ENCODE results near the gene OBP2A. TPM values are rescaled to one million over a fixed set of nuclear protein-coding genes. Genes with fewer than 3 reads are reported as not detected.
A peak's percentile ranks its signal among the peaks of the same experiment; 100 is the strongest.

OBP2A gene
- total RNA-seq, 2 experiments from 2014 or later = not detected

DNA sequence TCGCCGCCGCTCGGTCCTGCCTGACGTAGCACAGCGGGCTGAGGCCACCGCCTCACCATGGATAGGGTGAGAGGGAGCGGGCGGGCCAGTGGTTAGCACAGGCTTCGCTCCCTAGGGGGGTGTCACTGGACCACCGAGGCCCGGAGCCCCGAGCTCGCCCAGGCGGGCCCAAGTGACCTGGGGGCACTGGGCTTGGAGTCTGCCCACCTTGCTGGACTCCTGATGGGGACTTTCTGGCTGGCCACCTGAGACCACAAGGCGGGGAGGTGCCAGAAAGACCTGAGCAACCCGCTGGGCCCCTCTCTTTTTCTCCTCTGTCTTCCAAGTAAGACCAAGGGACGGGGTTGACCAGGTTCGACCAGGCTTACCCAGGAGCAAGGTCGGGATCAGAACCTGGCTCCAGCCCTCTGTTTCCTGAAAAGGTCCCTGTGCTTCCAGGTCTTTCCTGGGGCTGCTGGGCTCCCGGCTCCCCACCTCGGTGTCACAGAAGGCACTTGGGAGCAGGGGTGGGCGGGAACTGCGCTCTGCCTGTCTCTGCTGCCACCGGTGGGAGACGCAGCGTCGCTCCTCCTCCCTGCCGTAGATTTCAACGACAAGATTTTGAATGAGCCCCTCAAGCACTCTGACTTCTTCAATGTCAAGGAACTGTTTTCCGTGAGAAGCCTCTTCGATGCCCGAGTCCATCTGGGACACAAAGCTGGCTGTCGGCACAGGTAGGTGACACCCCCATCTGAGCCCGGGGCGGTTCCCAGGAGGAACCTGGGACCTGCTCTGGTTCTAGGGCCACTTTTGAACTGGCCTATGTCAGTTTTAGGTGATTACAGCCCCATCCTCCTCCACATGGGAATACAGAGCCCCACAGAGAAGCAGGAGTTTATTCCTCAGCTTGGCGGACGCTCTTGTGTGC, 44.4 kb upstream of the OBP2A start:
- TF ChIP-seq, protein P1, sequence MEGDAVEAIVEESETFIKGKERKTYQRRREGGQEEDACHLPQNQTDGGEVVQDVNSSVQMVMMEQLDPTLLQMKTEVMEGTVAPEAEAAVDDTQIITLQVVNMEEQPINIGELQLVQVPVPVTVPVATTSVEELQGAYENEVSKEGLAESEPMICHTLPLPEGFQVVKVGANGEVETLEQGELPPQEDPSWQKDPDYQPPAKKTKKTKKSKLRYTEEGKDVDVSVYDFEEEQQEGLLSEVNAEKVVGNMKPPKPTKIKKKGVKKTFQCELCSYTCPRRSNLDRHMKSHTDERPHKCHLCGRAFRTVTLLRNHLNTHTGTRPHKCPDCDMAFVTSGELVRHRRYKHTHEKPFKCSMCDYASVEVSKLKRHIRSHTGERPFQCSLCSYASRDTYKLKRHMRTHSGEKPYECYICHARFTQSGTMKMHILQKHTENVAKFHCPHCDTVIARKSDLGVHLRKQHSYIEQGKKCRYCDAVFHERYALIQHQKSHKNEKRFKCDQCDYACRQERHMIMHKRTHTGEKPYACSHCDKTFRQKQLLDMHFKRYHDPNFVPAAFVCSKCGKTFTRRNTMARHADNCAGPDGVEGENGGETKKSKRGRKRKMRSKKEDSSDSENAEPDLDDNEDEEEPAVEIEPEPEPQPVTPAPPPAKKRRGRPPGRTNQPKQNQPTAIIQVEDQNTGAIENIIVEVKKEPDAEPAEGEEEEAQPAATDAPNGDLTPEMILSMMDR (IDR thresholded peaks at IDR 0.05) = no peak
- Mint-ChIP-seq H3K27me3 (no peaks in the 10 kb centered on the region), H3K4me1 (ENCODE audit: low read depth) (peaks cover 13% of the 10 kb centered on the region), H3K4me3 (peak overlapping the region; percentile 85), H3K27ac (peak overlapping the region; percentile 72), H3K9me3 (no peaks in the 10 kb centered on the region), H3K36me3 (ENCODE audit: low read depth) (peaks cover 37% of the 10 kb centered on the region)
- peak; percentile 64 for DNase-seq
- ChIA-PET CTCF (no interaction called here), POLR2A (no interaction called here)
- ATAC-seq = no peak
- intact Hi-C loops (cut with micrococcal nuclease) = no loop called here

DNA sequence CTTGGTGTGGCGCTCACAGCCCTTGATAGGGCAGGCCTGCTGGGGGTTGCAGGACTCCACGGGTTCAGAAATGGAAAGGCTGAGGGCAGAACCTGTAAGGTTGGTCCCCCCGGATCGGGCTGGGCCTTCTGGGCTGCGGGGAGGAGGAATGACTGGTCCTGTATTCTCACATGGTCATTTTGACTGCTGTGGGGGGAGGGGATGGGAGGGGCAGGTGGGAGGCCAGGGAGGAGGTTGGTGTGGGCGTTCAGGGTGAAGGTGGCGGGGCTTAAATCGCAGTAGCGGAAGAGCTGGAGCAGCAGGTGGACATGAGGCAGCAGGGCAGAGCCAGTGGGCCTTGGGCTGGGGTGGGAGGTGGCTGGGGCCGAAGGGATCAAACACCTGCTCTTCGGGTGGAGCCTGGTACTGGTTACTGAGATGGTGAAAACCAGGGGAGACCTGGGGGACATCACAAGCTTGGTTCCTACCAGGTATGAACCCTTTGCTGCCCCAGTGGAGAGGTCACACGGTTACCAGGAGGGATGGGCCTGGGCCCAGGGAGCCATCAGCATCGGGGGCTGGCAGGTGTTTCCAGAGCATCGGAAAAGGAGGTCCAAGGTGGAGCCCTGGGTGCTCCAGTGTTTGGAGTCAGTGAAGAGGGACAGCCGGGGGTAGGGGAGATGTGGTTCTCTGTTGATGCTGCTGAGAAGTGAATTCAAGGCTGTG, 43.6 kb upstream of the OBP2A start:
- Mint-ChIP-seq H3K4me3 (peak overlapping the region; percentile 85), H3K27me3 (no peaks in the 10 kb centered on the region), H3K4me1 (ENCODE audit: low read depth) (peaks cover 13% of the 10 kb centered on the region), H3K9me3 (no peaks in the 10 kb centered on the region), H3K27ac (no peak overlapping the region), H3K36me3 (ENCODE audit: low read depth) (peaks cover 37% of the 10 kb centered on the region)
- intact Hi-C loops (cut with micrococcal nuclease) = no loop called here
- ATAC-seq (no peak), DNase-seq (no peak)
- CTCF ChIA-PET = no interaction called here
- POLR2A ChIA-PET = no interaction called here
- TF ChIP-seq, protein P1 (IDR thresholded peaks at IDR 0.05) = no peak

DNA sequence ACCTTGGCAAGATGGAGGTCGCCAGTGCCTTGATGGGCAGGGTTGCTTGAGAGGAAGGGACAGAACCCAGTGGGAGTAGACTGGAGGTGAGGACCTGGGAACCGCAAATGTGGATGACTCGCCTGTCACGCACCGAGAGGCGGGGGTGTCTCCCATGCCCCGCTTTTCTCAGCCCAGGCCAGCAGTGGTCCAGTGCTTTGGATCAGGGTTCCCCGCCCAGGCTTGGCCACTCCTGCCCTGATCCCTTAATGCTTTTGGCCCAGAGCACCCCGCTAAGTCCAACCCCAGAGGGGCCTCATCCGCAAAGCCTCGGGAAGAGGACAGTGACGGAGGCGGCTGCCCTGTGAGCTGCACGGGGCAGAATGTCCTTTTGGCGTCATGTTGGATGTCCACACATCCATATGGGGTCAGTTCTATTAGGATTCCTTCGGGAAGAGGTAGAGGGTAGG, 43.0 kb upstream of the OBP2A start:
- no peak for DNase-seq
- no peak for ATAC-seq
- TF ChIP-seq, protein P1 (IDR thresholded peaks at IDR 0.05) = no peak
- Mint-ChIP-seq H3K9me3 (no peaks in the 10 kb centered on the region), H3K27ac (no peak overlapping the region), H3K36me3 (ENCODE audit: low read depth) (peaks cover 37% of the 10 kb centered on the region), H3K4me1 (ENCODE audit: low read depth) (peaks cover 13% of the 10 kb centered on the region), H3K27me3 (no peaks in the 10 kb centered on the region), H3K4me3 (peak overlapping the region; percentile 85)
- CTCF ChIA-PET = no interaction called here
- intact Hi-C loops (cut with micrococcal nuclease) = no loop called here
- POLR2A ChIA-PET = no interaction called here

DNA sequence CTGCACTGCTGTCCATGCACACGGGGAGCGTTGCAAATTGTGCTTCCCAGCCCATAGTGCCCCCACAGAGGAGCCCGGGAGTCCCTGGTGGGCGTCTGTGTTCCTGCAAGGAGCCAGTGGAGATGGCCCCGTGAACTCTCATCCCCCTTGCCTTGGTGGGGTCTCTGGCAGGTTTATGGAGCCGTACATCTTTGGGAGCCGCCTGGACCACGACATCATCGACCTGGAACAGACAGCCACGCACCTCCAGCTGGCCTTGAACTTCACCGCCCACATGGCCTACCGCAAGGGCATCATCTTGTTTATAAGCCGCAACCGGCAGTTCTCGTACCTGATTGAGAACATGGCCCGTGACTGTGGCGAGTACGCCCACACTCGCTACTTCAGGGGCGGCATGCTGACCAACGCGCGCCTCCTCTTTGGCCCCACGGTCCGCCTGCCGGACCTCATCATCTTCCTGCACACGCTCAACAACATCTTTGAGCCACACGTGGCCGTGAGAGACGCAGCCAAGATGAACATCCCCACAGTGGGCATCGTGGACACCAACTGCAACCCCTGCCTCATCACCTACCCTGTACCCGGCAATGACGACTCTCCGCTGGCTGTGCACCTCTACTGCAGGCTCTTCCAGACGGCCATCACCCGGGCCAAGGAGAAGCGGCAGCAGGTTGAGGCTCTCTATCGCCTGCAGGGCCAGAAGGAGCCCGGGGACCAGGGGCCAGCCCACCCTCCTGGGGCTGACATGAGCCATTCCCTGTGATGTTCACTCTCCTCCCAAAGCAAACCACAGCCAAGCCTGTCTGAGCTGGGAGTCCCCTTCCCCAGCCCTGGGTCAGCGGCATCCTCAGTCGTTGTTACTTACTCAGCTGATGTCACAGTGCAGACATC, 42.3 kb upstream of the OBP2A start:
- H3K27ac Mint-ChIP-seq = no peak overlapping the region
- CTCF ChIA-PET = interaction anchor here (2.2 kb wide), 1 partner anchor 10 kb away, joined by 11 read pairs; no protein-coding TSS in a partner anchor
- POLR2A ChIA-PET = interaction anchor here (1.2 to 1.6 kb wide), 2 partner anchors 10 to 11 kb away, joined by 6 to 7 read pairs; no protein-coding TSS in a partner anchor

More for the DNA sequence above, 42.3 kb upstream of the OBP2A start:
- DNase-seq = no peak
- H3K9me3 Mint-ChIP-seq = peaks cover under 1% of the 10 kb centered on the region
- intact Hi-C loops (cut with micrococcal nuclease) = no loop called here
- H3K27me3 Mint-ChIP-seq = no peaks in the 10 kb centered on the region
- H3K4me3 Mint-ChIP-seq = peak overlapping the region; percentile 85
- H3K36me3 Mint-ChIP-seq (ENCODE audit: low read depth) = peaks cover 37% of the 10 kb centered on the region
- no peak for ATAC-seq
- H3K4me1 Mint-ChIP-seq (ENCODE audit: low read depth) = peaks cover 13% of the 10 kb centered on the region
- TF ChIP-seq, protein P1 (IDR thresholded peaks at IDR 0.05) = no peak

All from activated CD8-positive, alpha-beta T cell treated with anti-CD3 and anti-CD28 coated beads for 36 hours (primary cell).